Measurements from ENCODE around the gene ARL16.

- TF ChIP-seq CTCF (conservative IDR thresholded peaks at IDR 0.05; ENCODE audit: low read depth in 2 of 2) (no peak), POLR2AphosphoS5 (IDR thresholded peaks at IDR 0.05; ENCODE audit: low read depth) (no peak), ETS1 (IDR thresholded peaks at IDR 0.05) (no peak)
Measured at GRCh38 chr17:81726004-81726403, 42.4 kb upstream of the ARL16 start.

Data from GM23338 (cell line).